HCT116 (cell line): ENCODE data around the gene HIVEP1. TPM values are rescaled to one million over a fixed set of nuclear protein-coding genes. Genes with fewer than 3 reads are reported as not detected.

ENCODE experiments used
- ATAC-seq: fragments of 200-7000 bp; cut with Tn5 transposase; 2 replicates; pipeline ENCODE4 v1.9.1; 2020; ENCODE audit warnings: mild to moderate bottlenecking, moderate library complexity
- BruUV-seq: library from RNA; stranded (reverse); fragments of 400-500 nt; replicated peaks from 2 replicates; lab custom pipeline; 2021; lab: Mats Ljungman, UMichigan
- CTCF ChIA-PET: fragments of 300-600 bp; sonication (Branson Sonifier 250); formaldehyde crosslinking; loops from one replicate; lab custom pipeline; 2021; ENCODE audit warnings: antibody characterized with exemption; lab: Charles Lee
- POLR2A ChIA-PET: fragments of 300-600, 350-600 bp; sonication (Branson Sonifier 250); formaldehyde crosslinking; loops from one replicate; lab custom pipeline; 2021; ENCODE audit warnings: antibody characterized with exemption; lab: Charles Lee
- RAD21 ChIA-PET, 2 experiments: fragments of 300-600 bp; sonication (Branson Sonifier 250); formaldehyde crosslinking; loops; one replicate each; lab custom pipeline; 2023; ENCODE audit warnings: low total read pairs in 2 of 2; ENCODE audit not compliant: uncharacterized antibody in 2 of 2, unreplicated experiment in 2 of 2, low non-redundant PET in 1 of 2; lab: Charles Lee
- DNase-seq: peaks from one replicate; pipeline ENCODE4 v3.0.0-alpha.2; 2010; ENCODE audit warnings: low read depth, low spot score
- H2AFZ ChIP-seq: fragments of 200-600 bp; shearing (Covaris generic), sonication (generic); 2 replicates; pipeline ENCODE4 v1.6.1; 2017; ENCODE audit warnings: low read depth, mixed run types, mixed read lengths, antibody characterized with exemption, low read length; ENCODE audit not compliant: poor library complexity, severe bottlenecking
- H3K27ac ChIP-seq: 2 replicates; pipeline ENCODE4 v1.5.1; 2012; ENCODE audit warnings: low read depth, low read length
- H3K27me3 ChIP-seq: fragments of 200-600 bp; sonication (generic); 2 replicates; pipeline ENCODE4 v1.6.1; 2016; ENCODE audit warnings: mixed run types, low read length, mixed read lengths; ENCODE audit not compliant: insufficient read depth
- H3K36me3 ChIP-seq, 2 experiments: fragments of 200-500 bp in 1 of 2; fragments of 200-600 bp in 1 of 2; sonication (Bioruptor generic) in 1 of 2; sonication (generic) in 1 of 2; 2 replicates each; pipeline versions ENCODE4 v1.5.1 to v1.6.1; 2014 to 2016; ENCODE audit warnings: low read length in 2 of 2, inconsistent platforms in 1 of 2, mixed read lengths in 1 of 2, mixed run types in 1 of 2; ENCODE audit not compliant: insufficient read depth in 2 of 2, control insufficient read depth in 1 of 2
- H3K4me1 ChIP-seq, 2 experiments: fragments of 200-600 bp in 1 of 2; sonication (generic) in 1 of 2; 2 replicates each; pipeline versions ENCODE4 v1.5.1 to v1.6.1; 2012 to 2017; ENCODE audit warnings: low read length in 2 of 2, inconsistent platforms in 1 of 2, mild to moderate bottlenecking in 1 of 2, mixed read lengths in 1 of 2, mixed run types in 1 of 2, moderate library complexity in 1 of 2; ENCODE audit not compliant: insufficient read depth in 2 of 2, control insufficient read depth in 1 of 2
- H3K4me2 ChIP-seq: fragments of 200-600 bp; sonication (generic); 2 replicates; pipeline ENCODE4 v1.6.1; 2017; ENCODE audit warnings: mixed run types, low read length, mixed read lengths
- H3K4me3 ChIP-seq, 2 experiments: fragments of 200-600 bp in 1 of 2; sonication (generic) in 1 of 2; replicated peaks in 1 of 2; 2 replicates each; pipeline ENCODE4 v1.5.1; 2011 to 2016; ENCODE audit warnings: low read length in 2 of 2, control low read depth in 1 of 2, low read depth in 1 of 2, mild to moderate bottlenecking in 1 of 2, mixed read lengths in 1 of 2, mixed run types in 1 of 2
- H3K79me2 ChIP-seq: fragments of 200-600 bp; sonication (generic); 2 replicates; pipeline ENCODE4 v1.6.1; 2017; ENCODE audit warnings: mild to moderate bottlenecking, mixed run types, low read length, moderate library complexity, mixed read lengths; ENCODE audit not compliant: insufficient read depth
- H3K9ac ChIP-seq: fragments of 200-600 bp; sonication (generic); 2 replicates; pipeline ENCODE4 v1.6.1; 2016; ENCODE audit warnings: low read length, mixed read lengths
- H3K9me2 ChIP-seq: fragments of 200-600 bp; sonication (generic), shearing (Covaris generic); 2 replicates; pipeline ENCODE4 v1.6.1; 2017; ENCODE audit warnings: mixed run types, mild to moderate bottlenecking, moderate library complexity; ENCODE audit not compliant: insufficient read depth
- H3K9me3 ChIP-seq, 2 experiments: fragments of 200-500 bp in 1 of 2; fragments of 200-600 bp in 1 of 2; sonication (Bioruptor generic) in 1 of 2; sonication (generic) in 1 of 2; 2 replicates each; pipeline ENCODE4 v1.6.1; 2014 to 2017; ENCODE audit warnings: low read length in 2 of 2, mixed read lengths in 2 of 2, inconsistent platforms in 1 of 2, low read depth in 1 of 2, mild to moderate bottlenecking in 1 of 2, mixed run types in 1 of 2, moderate library complexity in 1 of 2; ENCODE audit not compliant: control insufficient read depth in 1 of 2, insufficient read depth in 1 of 2
- H4K20me1 ChIP-seq: fragments of 200-600 bp; sonication (generic), shearing (Covaris generic); 2 replicates; pipeline ENCODE4 v1.6.1; 2017; ENCODE audit warnings: mixed run types, mild to moderate bottlenecking, moderate library complexity; ENCODE audit not compliant: insufficient read depth
- CBX3 ChIP-seq: IDR thresholded peaks from 2 replicates; pipeline ENCODE4 v1.6.1; 2012; ENCODE audit warnings: low read depth
- CEBPB ChIP-seq: IDR thresholded peaks from 2 replicates; pipeline ENCODE4 v1.6.1; 2012; ENCODE audit warnings: low read depth
- EGR1 ChIP-seq: IDR thresholded peaks from 2 replicates; pipeline ENCODE4 v1.6.1; 2012; ENCODE audit warnings: low read depth
- ELF1 ChIP-seq: IDR thresholded peaks from 2 replicates; pipeline ENCODE4 v1.6.1; 2012; ENCODE audit warnings: low read depth, borderline replicate concordance
- EZH2 ChIP-seq: fragments of 200-600 bp; sonication (generic); IDR thresholded peaks from 2 replicates; pipeline ENCODE4 v1.6.1; 2017; ENCODE audit warnings: antibody characterized with exemption, mixed run types
- EZH2phosphoT487 ChIP-seq: fragments of 200-600 bp; IDR thresholded peaks from 2 replicates; pipeline ENCODE4 v1.6.1; 2018; ENCODE audit warnings: antibody characterized with exemption, borderline replicate concordance
- POLR2A ChIP-seq: IDR thresholded peaks from 2 replicates; pipeline ENCODE4 v1.7.0; 2011; ENCODE audit warnings: borderline replicate concordance; ENCODE audit not compliant: insufficient read depth, insufficient read length; ENCODE audit errors: extremely low read depth
- POLR2AphosphoS5 ChIP-seq: IDR thresholded peaks from 2 replicates; pipeline ENCODE4 v1.6.1; 2011; ENCODE audit warnings: mild to moderate bottlenecking, low read depth, low read length, moderate library complexity
- REST ChIP-seq: IDR thresholded peaks from 2 replicates; pipeline ENCODE4 v1.6.1; 2012; ENCODE audit warnings: low read depth
- TCF7L2 ChIP-seq: IDR thresholded peaks from 2 replicates; pipeline ENCODE4 v1.7.0; 2011; ENCODE audit warnings: borderline replicate concordance, inconsistent platforms; ENCODE audit not compliant: insufficient read depth, insufficient read length; ENCODE audit errors: extremely low read depth
- YY1 ChIP-seq: IDR thresholded peaks from 2 replicates; pipeline ENCODE4 v1.6.1; 2011; ENCODE audit warnings: low read length, low read depth, moderate library complexity, mild to moderate bottlenecking; ENCODE audit not compliant: insufficient replicate concordance; ENCODE audit errors: extremely low read depth
- ZBTB33 ChIP-seq: IDR thresholded peaks from 2 replicates; pipeline ENCODE4 v1.6.1; 2011; ENCODE audit warnings: mild to moderate bottlenecking, low read length, moderate library complexity; ENCODE audit not compliant: insufficient replicate concordance; ENCODE audit errors: extremely low read depth
- ZNF274 ChIP-seq: fragments of 200-500 bp; sonication (Bioruptor generic); IDR thresholded peaks from 2 replicates; pipeline ENCODE4 v1.6.1; 2014; ENCODE audit warnings: mild to moderate bottlenecking, low read depth, low read length, inconsistent platforms
- intact Hi-C: fragments of 100-400 bp; cut with micrococcal nuclease; formaldehyde crosslinking; loops from 2 replicates; pipeline ENCODE4 v1.10.0; 2022
- total RNA-seq: library from RNA; stranded (reverse); gene quantifications from one replicate; pipeline ENCODE4 v1.2.1, GENCODE V29; 2021; ENCODE audit not compliant: unreplicated experiment
- TF ChIP-seq, protein P1 (sequence below): IDR thresholded peaks from 2 replicates; pipeline ENCODE4 v1.6.1; 2012

The HIVEP1 gene
- total RNA-seq, 1 experiment from 2014 or later = 11.2 TPM

DNA sequence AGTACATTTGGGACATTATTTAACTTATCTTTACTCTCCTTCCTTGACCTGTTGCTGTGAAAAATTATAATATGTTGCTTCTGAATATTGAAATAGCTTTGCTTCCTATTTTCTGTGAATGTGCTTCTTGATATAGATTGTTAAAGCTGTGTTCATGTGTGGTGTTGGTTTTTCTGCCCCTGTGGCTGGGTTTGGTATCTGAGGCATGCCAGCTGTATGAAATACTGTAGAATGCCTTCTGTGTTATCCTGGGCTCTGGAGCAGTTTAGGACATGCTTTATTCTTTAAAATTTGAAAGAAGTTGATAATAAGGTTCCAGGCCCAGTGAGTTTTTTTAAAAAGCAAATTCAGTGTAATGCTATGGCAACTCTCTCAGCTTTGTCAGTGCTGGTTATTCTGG lies 71.7 kb downstream of the HIVEP1 start:
- ATAC-seq = no peak
- ChIA-PET CTCF (no interaction called here), RAD21 (no interaction called here), POLR2A (no interaction called here)
- H4K20me1 ChIP-seq = no peaks in the 10 kb centered on the region
- H2AFZ ChIP-seq = no peak overlapping the region
- H3K27ac ChIP-seq = no peak overlapping the region
- no peaks in the 10 kb centered on the region for H3K4me1 ChIP-seq
- BruUV-seq = no TSS peak
- H3K36me3 ChIP-seq = no peaks in the 10 kb centered on the region
- no peak for TF ChIP-seq YY1
- TF ChIP-seq EZH2 = no peak
- TF ChIP-seq EZH2phosphoT487 = no peak
- TF ChIP-seq CEBPB = no peak
- no peak for TF ChIP-seq TCF7L2
- no peak for TF ChIP-seq POLR2A
- TF ChIP-seq ELF1 = no peak
- TF ChIP-seq ZBTB33 = no peak
- TF ChIP-seq POLR2AphosphoS5 = no peak
- TF ChIP-seq ZNF274 = no peak
- TF ChIP-seq, protein P1, sequence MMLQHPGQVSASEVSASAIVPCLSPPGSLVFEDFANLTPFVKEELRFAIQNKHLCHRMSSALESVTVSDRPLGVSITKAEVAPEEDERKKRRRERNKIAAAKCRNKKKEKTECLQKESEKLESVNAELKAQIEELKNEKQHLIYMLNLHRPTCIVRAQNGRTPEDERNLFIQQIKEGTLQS = no peak
- no peak for TF ChIP-seq EGR1
- TF ChIP-seq CBX3 = no peak
- TF ChIP-seq REST = no peak
- no peaks in the 10 kb centered on the region; the same call in 1 of the 2 replicates for H3K79me2 ChIP-seq
- no peaks in the 10 kb centered on the region for H3K9me2 ChIP-seq
- no peak overlapping the region for H3K4me2 ChIP-seq
- no peaks in the 10 kb centered on the region for H3K27me3 ChIP-seq
- H3K9me3 ChIP-seq = no peaks in the 10 kb centered on the region
- no peak overlapping the region for H3K4me3 ChIP-seq
- DNase-seq = no peak
- intact Hi-C loops = no loop called here
- no peak overlapping the region for H3K9ac ChIP-seq
